Ovary (tissue), 9 donors: ENCODE measurements around the gene LTF. TPM values are rescaled to one million over a fixed set of nuclear protein-coding genes. Genes with fewer than 3 reads are reported as not detected.

Experiments
- DNase-seq, 5 donors: peaks; one replicate each; pipeline ENCODE4 v3.0.0-alpha.2; 2019 to 2020
- H3K27ac ChIP-seq, 2 donors: fragments of 200-600 bp; one replicate each; pipeline versions ENCODE4 v1.5.1 to v1.8.0; 2019 to 2022
- H3K27me3 ChIP-seq: fragments of 200-600 bp; one replicate; pipeline ENCODE4 v1.8.0; 2022
- H3K36me3 ChIP-seq: fragments of 200-600 bp; sonication (generic); one replicate; pipeline ENCODE4 v1.5.1; 2019
- H3K4me1 ChIP-seq: one replicate; pipeline ENCODE4 v1.8.1; 2013; ENCODE audit warnings: mild to moderate bottlenecking, moderate library complexity; ENCODE audit not compliant: insufficient read depth
- H3K4me3 ChIP-seq: fragments of 200-600 bp; sonication (generic); one replicate; pipeline ENCODE4 v1.5.1; 2017
- H3K9me3 ChIP-seq, 2 donors: fragments of 200-600 bp in 1 of 2; sonication (generic) in 1 of 2; one replicate each; pipeline versions ENCODE4 v1.5.1 to v1.8.1; 2013 to 2019; ENCODE audit warnings: mild to moderate bottlenecking in 1 of 2, moderate library complexity in 1 of 2
- EP300 ChIP-seq: sonication (generic); formaldehyde crosslinking; IDR thresholded peaks from one replicate; pipeline ENCODE4 v1.6.1; 2017; ENCODE audit warnings: antibody characterized with exemption
- POLR2A ChIP-seq: fragments of 450-650 bp; IDR thresholded peaks from one replicate; pipeline ENCODE4 v1.6.1; 2017; ENCODE audit warnings: antibody characterized with exemption, mild to moderate bottlenecking, moderate library complexity
- WGBS, 3 donors: extraction: QIAGEN DNeasy Blood & Tissue Kit in 1 of 3; methylation state at CpG; one replicate each; pipeline versions ENCODE4 v1.1.5 to v1.1.7; 2013 to 2017; 5-methylcytosine and 5-hydroxymethylcytosine counted together
- intact Hi-C, 4 donors: fragments of 100-400 bp; cut with DNase I; formaldehyde crosslinking; loops; one replicate each; pipeline versions ENCODE4 v1.11.0 to v1.15.1; 2022 to 2023
- polyA plus RNA-seq, 2 donors: library from polyadenylated mRNA; stranded (reverse); fragments of 200-250 nt in 1 of 2; fragments of 350-450 nt in 1 of 2; fragmentation: Illumina TruSeq in 1 of 2; extraction: RNeasy Lipid Tissue Mini Kit (QIAGEN cat#74804) in 1 of 2; gene quantifications; one replicate each; pipeline ENCODE4 v1.2.3, GENCODE V29; 2013 to 2014
- total RNA-seq, 7 donors: library from RNA; depleted of rRNA in 2 of 7; stranded (reverse); fragments of >200 nt in 2 of 7; fragmentation: NEBNext Ultra II Directional in 3 of 7; extraction: Animal tissue kit (Norgen Biotek cat#: 25700) in 3 of 7; gene quantifications; one replicate each; pipeline versions ENCODE4 v1.1.0 to v1.2.4, GENCODE V29; 2016 to 2023
- TF ChIP-seq, protein P1 (sequence below), 3 donors: fragments of 450-650 bp in 2 of 3; fragments of 200-600 bp in 1 of 3; IDR thresholded peaks; one replicate each; pipeline versions ENCODE4 v1.5.1 to v1.8.0; 2016 to 2022; ENCODE audit warnings: antibody characterized with exemption in 3 of 3, mild to moderate bottlenecking in 1 of 3
- donor health status: DM: no; HTN: no; CAD: no; lungs with moderate emphysema.
- donor health status: DM: no; HTN: no; CAD: no.
- donor health status: Bipolar disorder and iron deficiency.
- donor health status: DM: yes; HTN: yes; CAD: no.
- donor health status: DM: no; HTN: no; CAD: no.
- donor health status: DM: yes; HTN: yes; CAD: no.

Gene LTF
- total and polyA plus RNA-seq, 9 donors, result 0.56 to 23.7 (median 1.2) TPM

DNA sequence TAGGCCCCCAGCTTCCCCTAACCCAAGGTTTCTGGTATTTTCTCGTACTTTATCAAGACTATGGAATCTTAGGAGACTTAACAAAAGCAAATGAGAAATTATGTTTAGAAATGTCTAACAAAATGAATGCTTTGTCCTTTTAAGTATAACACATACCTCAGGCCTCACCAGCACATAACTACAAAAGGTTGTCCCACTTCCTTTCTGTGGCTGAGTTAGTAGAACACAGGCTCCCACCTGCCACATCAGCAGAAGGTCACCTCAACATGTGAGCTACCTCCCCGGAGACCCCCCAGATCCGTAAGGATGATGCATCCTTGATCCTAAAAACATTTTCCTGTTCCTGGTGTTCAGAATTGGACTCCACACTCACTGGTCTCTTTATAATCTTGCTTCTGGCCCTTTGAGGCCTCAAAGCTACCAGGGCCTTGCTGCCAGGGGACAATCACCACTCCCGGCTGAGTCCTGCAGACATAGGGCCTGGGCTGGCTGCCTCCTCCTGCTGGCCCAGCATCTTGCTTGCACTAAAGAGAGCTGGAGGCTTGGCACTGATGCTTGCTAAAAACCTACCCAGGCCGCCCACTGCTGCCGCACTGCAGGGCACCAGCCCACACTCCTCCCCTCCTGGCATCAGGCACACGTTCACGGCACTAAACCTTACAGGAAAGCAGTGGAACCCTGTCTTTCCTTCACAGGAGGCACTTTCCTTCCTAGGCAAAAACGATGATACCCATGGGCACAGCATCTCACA is 54.8 kb downstream of the LTF start:
- H3K4me3 ChIP-seq, result no peak overlapping the region
- H3K27me3 ChIP-seq, result no peaks in the 10 kb centered on the region
- H3K27ac ChIP-seq, result no peak overlapping the region
- TF ChIP-seq EP300 (no peak), POLR2A (no peak)
- TF ChIP-seq, protein P1, sequence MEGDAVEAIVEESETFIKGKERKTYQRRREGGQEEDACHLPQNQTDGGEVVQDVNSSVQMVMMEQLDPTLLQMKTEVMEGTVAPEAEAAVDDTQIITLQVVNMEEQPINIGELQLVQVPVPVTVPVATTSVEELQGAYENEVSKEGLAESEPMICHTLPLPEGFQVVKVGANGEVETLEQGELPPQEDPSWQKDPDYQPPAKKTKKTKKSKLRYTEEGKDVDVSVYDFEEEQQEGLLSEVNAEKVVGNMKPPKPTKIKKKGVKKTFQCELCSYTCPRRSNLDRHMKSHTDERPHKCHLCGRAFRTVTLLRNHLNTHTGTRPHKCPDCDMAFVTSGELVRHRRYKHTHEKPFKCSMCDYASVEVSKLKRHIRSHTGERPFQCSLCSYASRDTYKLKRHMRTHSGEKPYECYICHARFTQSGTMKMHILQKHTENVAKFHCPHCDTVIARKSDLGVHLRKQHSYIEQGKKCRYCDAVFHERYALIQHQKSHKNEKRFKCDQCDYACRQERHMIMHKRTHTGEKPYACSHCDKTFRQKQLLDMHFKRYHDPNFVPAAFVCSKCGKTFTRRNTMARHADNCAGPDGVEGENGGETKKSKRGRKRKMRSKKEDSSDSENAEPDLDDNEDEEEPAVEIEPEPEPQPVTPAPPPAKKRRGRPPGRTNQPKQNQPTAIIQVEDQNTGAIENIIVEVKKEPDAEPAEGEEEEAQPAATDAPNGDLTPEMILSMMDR (IDR thresholded peaks at IDR 0.05), result no peak
- H3K36me3 ChIP-seq, result no peaks in the 10 kb centered on the region
- WGBS, 3 donors, result 84 to 91% (median 85%) methylated on average over 9 of the region's 9 CpGs
- no peak for DNase-seq
- H3K4me1 ChIP-seq, result peaks cover 8% of the 10 kb centered on the region
- intact Hi-C loops, result no loop called here
- no peaks in the 10 kb centered on the region for H3K9me3 ChIP-seq

DNA sequence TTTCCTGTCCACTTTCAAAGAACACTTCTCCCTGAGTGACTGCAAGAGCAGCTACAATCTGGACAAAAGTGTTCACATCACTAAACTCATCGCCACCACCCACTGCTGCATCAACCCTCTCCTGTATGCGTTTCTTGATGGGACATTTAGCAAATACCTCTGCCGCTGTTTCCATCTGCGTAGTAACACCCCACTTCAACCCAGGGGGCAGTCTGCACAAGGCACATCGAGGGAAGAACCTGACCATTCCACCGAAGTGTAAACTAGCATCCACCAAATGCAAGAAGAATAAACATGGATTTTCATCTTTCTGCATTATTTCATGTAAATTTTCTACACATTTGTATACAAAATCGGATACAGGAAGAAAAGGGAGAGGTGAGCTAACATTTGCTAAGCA is 55.9 kb downstream of the LTF start:
- Histone ChIP-seq H3K4me1 (peaks cover 8% of the 10 kb centered on the region), H3K27ac (no peak overlapping the region), H3K27me3 (no peaks in the 10 kb centered on the region), H3K9me3 (no peaks in the 10 kb centered on the region), H3K36me3 (no peaks in the 10 kb centered on the region), H3K4me3 (no peak overlapping the region)
- no peak for DNase-seq
- TF ChIP-seq EP300 (no peak), POLR2A (no peak)
- TF ChIP-seq, protein P1 (IDR thresholded peaks at IDR 0.05), result no peak
- intact Hi-C loops, result no loop called here
- 82 to 85% (median 83%) methylated on average over 7 of the region's 7 CpGs for WGBS, 3 donors

DNA sequence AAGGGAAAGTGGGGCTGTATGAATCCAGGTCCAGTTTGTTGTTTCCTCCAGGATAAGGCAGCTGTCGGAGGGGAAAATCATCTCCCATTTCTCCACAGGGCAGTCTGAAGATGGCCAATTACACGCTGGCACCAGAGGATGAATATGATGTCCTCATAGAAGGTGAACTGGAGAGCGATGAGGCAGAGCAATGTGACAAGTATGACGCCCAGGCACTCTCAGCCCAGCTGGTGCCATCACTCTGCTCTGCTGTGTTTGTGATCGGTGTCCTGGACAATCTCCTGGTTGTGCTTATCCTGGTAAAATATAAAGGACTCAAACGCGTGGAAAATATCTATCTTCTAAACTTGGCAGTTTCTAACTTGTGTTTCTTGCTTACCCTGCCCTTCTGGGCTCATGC is 56.7 kb downstream of the LTF start:
- no peaks in the 10 kb centered on the region for H3K27me3 ChIP-seq
- peaks cover 8% of the 10 kb centered on the region for H3K4me1 ChIP-seq
- H3K4me3 ChIP-seq, result no peak overlapping the region
- intact Hi-C loops, result no loop called here
- H3K9me3 ChIP-seq, result no peaks in the 10 kb centered on the region
- H3K36me3 ChIP-seq, result no peaks in the 10 kb centered on the region
- TF ChIP-seq EP300, result no peak
- TF ChIP-seq, protein P1 (IDR thresholded peaks at IDR 0.05), result no peak
- H3K27ac ChIP-seq, result no peak overlapping the region
- WGBS, 3 donors, result 69 to 82% (median 71%) methylated on average over 7 of the region's 7 CpGs
- no peak for DNase-seq

DNA sequence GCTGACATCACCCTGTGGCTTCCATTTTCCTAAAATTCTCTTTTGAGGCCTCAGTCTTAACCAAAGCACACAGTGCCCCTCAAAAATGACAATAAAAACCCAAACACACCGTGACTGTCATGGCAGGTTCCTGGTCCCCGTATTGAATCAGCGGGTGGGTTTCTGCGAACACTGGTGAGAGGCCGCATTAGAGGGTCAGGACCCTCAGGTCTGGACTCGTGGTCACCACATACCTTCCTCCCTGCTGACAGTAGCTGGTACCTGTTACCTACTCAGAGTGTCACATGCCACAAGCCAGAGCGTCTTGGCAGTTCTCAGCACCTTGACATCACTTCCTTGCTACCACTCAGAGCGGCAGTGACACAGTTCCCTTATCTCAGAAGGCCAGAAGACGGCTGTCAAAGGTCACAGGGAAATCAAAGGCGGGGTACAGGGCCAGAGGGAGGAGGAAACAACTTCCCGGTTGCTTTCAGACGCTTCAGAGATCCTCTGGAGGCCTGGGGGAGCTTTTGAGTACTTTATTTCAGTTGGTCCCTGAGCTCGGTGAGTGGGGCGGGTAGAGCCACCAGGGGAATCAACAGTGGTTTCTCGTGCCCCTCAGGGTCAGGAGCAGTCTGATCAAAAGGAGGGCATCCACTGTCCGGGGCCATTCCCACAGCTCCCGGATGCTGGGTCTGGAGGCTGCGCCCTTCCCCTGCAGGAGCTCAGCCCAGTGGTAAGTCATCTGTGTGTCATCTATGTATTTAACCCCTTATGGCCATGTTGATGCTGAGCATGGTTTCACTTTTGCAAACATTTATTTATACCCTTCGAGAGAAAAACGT is 57.7 kb downstream of the LTF start, which contains the start of the genes CCR5AS and CCRL2:
CCR5AS (minus strand) TSS at position 279 of the 824 bp plus-strand sequence.
CCRL2 (plus strand) TSS at position 472 of the 824 bp plus-strand sequence. CDS start 821 bp downstream, outside the sequence.
- Histone ChIP-seq H3K4me3 (peak within 1 kb of the TSS; percentile 0), H3K27me3 (no peaks in the 10 kb centered on the region), H3K9me3 (no peaks in the 10 kb centered on the region), H3K27ac (peak within 1 kb of the TSS in 1 of 2 donors; percentile 6), H3K4me1 (peaks cover 8% of the 10 kb centered on the region), H3K36me3 (no peaks in the 10 kb centered on the region)
- TF ChIP-seq POLR2A (no peak), EP300 (no peak)
- TF ChIP-seq, protein P1 (IDR thresholded peaks at IDR 0.05), result no peak
- WGBS, 3 donors, result 50 to 56% (median 51%) methylated on average over 20 of the region's 20 CpGs
- intact Hi-C loops, result no loop called here
- DNase-seq, result peak in 1 of 5 donors; percentile 45
